ENCODE data around the gene SREBF1. TPM values are rescaled to one million over a fixed set of nuclear protein-coding genes. Genes with fewer than 3 reads are reported as not detected.
A peak's percentile ranks its signal among the peaks of the same experiment; 100 is the strongest.

Gene SREBF1
- total and polyA plus RNA-seq, 4 experiments from 2014 or later, result 5.0 to 15.5 (median 10.8) TPM

DNA sequence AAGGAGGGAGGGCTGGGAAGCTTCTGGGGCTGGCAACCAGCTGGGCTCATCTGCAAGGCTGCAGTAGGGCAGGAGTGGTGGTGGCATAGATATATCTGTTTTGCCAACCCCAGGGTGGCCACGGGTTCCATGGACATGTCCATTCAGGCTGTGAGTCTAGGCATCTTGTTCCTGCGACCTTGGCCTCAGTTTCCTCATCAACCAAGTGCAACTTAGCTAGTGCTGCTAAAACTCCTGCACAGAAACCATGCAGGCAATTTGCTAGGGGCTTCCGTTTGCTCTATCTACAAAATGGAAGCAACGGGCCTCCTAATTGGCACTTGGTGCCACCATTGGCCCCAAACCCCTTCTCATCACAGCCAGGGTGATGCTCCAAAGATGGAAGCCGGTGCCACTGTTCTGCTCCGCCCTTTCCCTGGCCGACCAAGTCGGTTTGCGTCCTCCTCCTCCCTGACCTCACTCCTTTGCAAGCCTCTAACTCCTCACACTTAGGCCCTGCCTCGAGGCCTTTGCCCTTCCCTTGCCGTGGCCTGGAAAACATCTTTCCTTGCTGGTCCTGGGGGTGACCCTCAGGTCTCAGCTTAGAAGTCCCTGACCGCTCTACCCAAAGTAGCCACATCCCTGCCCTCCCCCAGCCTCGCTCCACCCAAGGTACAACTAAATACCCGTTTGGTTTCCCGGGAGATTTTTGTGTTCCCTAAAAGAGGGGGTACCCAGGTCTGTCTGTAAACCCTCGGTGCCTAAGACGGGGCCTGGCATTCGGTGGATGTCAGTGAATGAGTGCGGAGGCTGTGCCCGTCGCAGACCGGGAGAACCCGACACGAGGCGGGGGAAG lies 1.2 kb downstream of the SREBF1 start:
- Mint-ChIP-seq H3K27ac (peak overlapping the region; percentile 95 to 99 (median 98)), H3K4me1 (peaks cover 33 to 77% (median 57%) of the 10 kb centered on the region in 4 donors), H3K9me3 (no peaks in the 10 kb centered on the region), H3K4me3 (peak overlapping the region; percentile 73 to 91 (median 89)), H3K27me3 (no peaks in the 10 kb centered on the region), H3K36me3 (peaks cover 3 to 12% of the 10 kb centered on the region in 2 donors)
- peak overlapping the region; percentile 48 to 64 for H3K4me3 ChIP-seq (ENCODE audit: low read length in 2 of 2)
- peak overlapping the region; percentile 98 for H3K27ac ChIP-seq (ENCODE audit: low read depth, low read length)
- CTCF ChIA-PET (ENCODE audit: partially characterized antibody), result interaction anchor here (0.7 to 2.1 kb wide), 8 partner anchors 8 to 25 kb away, joined by 3 to 17 read pairs (median 5); no protein-coding TSS in a partner anchor
- no peaks in the 10 kb centered on the region for H3K9me3 ChIP-seq (ENCODE audit: control insufficient read depth in 1 of 2, low read length in 2 of 2)
- no peaks in the 10 kb centered on the region for H3K27me3 ChIP-seq (ENCODE audit: insufficient read depth, low read length)
- POLR2A ChIA-PET (ENCODE audit: partially characterized antibody), result interaction anchor here (0.6 to 4.6 kb wide), 20 partner anchors 13 to 598 kb away, joined by 3 to 79 read pairs (median 4); partner anchors contain the start of genes ALKBH5, ATPAF2, DRC3 and GID4
- no peak for DNase-seq
- peaks cover 63% of the 10 kb centered on the region for H3K4me1 ChIP-seq (ENCODE audit: insufficient read depth, low read length)
- H3K36me3 ChIP-seq (ENCODE audit: insufficient read depth, low read length), result no peaks in the 10 kb centered on the region
- intact Hi-C loops (cut with micrococcal nuclease), result loop anchor here (1.0 to 5.0 kb wide), 5 partner anchors 12 to 137 kb away; partner anchors contain the start of genes DRC3 and TOM1L2

DNA sequence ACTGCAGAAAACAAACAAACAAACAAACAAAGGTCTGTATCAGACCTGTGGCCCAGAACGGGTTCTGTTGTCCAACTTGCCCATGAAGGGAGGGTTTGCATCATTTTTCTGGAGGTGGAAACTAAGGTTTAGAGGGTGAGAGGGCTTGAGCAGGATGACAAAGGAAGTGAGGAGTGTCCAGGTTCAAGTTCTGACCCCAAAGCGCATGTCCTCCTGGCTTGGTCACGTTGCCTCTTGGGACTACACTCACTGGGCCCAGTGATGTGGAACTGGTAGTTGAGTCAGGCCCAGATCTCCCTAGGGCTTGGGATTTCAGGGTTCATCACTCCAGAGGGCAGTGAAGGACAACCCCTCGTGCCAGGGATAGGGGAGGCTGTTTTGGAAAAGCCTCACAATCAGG lies 1.8 kb downstream of the SREBF1 start:
- ChIA-PET POLR2A (ENCODE audit: partially characterized antibody) (interaction anchor here (1.5 to 4.6 kb wide), 3 partner anchors 12 to 204 kb away, joined by 4 to 79 read pairs (median 6); partner anchors contain the start of genes ATPAF2 and GID4), CTCF (ENCODE audit: partially characterized antibody) (interaction anchor here (1.4 to 2.8 kb wide), 4 partner anchors 9 to 27 kb away, joined by 3 to 11 read pairs (median 6); no protein-coding TSS in a partner anchor)
- Mint-ChIP-seq H3K27ac (peak overlapping the region; percentile 95 to 99 (median 98)), H3K9me3 (no peaks in the 10 kb centered on the region), H3K36me3 (peaks cover 3 to 12% of the 10 kb centered on the region in 2 donors), H3K27me3 (no peaks in the 10 kb centered on the region), H3K4me3 (peak overlapping the region; percentile 52 to 91 (median 80)), H3K4me1 (peaks cover 33 to 77% (median 57%) of the 10 kb centered on the region in 4 donors)
- DNase-seq, result no peak
- Histone ChIP-seq H3K9me3 (ENCODE audit: control insufficient read depth in 1 of 2, low read length in 2 of 2) (no peaks in the 10 kb centered on the region), H3K4me1 (ENCODE audit: insufficient read depth, low read length) (peaks cover 63% of the 10 kb centered on the region), H3K27ac (ENCODE audit: low read depth, low read length) (peak overlapping the region; percentile 98), H3K27me3 (ENCODE audit: insufficient read depth, low read length) (no peaks in the 10 kb centered on the region), H3K36me3 (ENCODE audit: insufficient read depth, low read length) (no peaks in the 10 kb centered on the region), H3K4me3 (ENCODE audit: low read length in 2 of 2) (no peak overlapping the region)
- intact Hi-C loops (cut with micrococcal nuclease), result loop anchor here (5.0 kb wide), 1 partner anchor 122 kb away; no protein-coding TSS in a partner anchor

DNA sequence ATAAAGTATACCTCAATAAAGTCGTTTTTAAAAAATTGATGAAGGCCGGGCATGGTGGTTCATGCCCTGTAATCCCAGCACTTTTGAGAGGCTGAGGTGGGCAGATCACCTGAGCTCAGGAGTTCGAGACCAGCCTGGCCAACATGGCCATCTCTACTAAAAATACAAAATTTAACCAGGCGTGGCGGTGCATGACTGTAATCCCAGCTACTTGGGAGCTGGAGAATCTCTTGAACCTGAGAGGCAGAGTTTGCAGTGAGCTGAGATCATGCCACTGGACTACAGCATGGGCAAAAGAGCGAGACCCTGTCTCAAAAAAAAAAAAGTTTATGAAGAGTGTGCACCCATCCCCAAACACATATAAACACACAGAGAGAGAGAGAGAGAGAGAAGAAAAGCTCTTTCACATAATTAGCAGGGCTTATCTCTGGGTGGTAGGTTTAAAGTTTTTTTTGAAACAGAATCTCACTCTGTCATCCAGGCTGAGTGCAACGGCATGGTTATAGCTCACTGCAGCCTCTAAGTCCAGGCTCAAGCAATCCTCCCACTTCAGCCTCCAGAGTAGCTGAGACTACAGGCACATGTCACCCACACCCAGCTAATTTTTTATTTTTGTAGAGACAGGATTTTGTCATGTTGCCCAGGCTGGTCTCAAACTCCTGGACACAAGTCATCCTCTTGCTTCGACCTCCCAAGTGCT lies 3.0 kb downstream of the SREBF1 start:
- POLR2A ChIA-PET (ENCODE audit: partially characterized antibody), result interaction anchor here (0.6 to 1.3 kb wide), 3 partner anchors 10 to 726 kb away, joined by 3 to 4 read pairs (median 4); no protein-coding TSS in a partner anchor
- Mint-ChIP-seq H3K27me3 (no peaks in the 10 kb centered on the region), H3K27ac (peak overlapping the region; percentile 87 to 99 (median 98)), H3K4me3 (peak overlapping the region in 7 of 8 donors; percentile 36 to 91 (median 73)), H3K9me3 (no peaks in the 10 kb centered on the region), H3K36me3 (peaks cover 3 to 12% of the 10 kb centered on the region in 2 donors), H3K4me1 (peaks cover 32 to 72% (median 52%) of the 10 kb centered on the region in 4 donors)
- Histone ChIP-seq H3K36me3 (ENCODE audit: insufficient read depth, low read length) (no peaks in the 10 kb centered on the region), H3K4me1 (ENCODE audit: insufficient read depth, low read length) (peaks cover 52% of the 10 kb centered on the region), H3K27me3 (ENCODE audit: insufficient read depth, low read length) (no peaks in the 10 kb centered on the region), H3K27ac (ENCODE audit: low read depth, low read length) (no peak overlapping the region), H3K9me3 (ENCODE audit: control insufficient read depth in 1 of 2, low read length in 2 of 2) (no peaks in the 10 kb centered on the region), H3K4me3 (ENCODE audit: low read length in 2 of 2) (no peak overlapping the region)
- DNase-seq, result no peak
- intact Hi-C loops (cut with micrococcal nuclease), result no loop called here
- CTCF ChIA-PET (ENCODE audit: partially characterized antibody), result interaction anchor here (1.4 to 2.8 kb wide), 2 partner anchors 21 to 28 kb away, joined by 3 to 11 read pairs; no protein-coding TSS in a partner anchor

DNA sequence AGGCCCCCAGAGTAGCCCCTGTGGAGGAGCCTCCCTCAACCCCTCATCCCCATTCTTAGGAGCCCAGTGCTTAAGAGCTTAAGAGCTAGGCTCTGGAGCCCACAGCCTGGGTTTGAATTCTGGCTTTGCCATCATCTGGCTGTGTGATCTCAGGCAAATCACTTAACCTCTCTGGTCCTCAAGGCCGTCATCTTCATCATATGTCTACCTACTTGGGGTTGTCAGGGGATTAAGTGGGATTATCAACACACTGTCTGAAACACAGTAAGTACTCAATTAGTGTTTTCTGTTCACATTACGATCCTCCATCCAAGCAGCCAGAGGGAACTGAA lies 4.8 kb downstream of the SREBF1 start:
- H3K4me1 Mint-ChIP-seq, result peaks cover 26 to 71% (median 48%) of the 10 kb centered on the region in 4 donors
- CTCF ChIA-PET (ENCODE audit: partially characterized antibody), result interaction anchor here (1.4 to 2.8 kb wide), 2 partner anchors 17 to 28 kb away, joined by 3 to 9 read pairs; no protein-coding TSS in a partner anchor
- no peaks in the 10 kb centered on the region for H3K9me3 Mint-ChIP-seq
- Histone ChIP-seq H3K36me3 (ENCODE audit: insufficient read depth, low read length) (no peaks in the 10 kb centered on the region), H3K9me3 (ENCODE audit: control insufficient read depth in 1 of 2, low read length in 2 of 2) (no peaks in the 10 kb centered on the region), H3K27ac (ENCODE audit: low read depth, low read length) (no peak overlapping the region), H3K4me3 (ENCODE audit: low read length in 2 of 2) (no peak overlapping the region), H3K4me1 (ENCODE audit: insufficient read depth, low read length) (peaks cover 44% of the 10 kb centered on the region), H3K27me3 (ENCODE audit: insufficient read depth, low read length) (no peaks in the 10 kb centered on the region)
- no peak overlapping the region for H3K4me3 Mint-ChIP-seq
- H3K36me3 Mint-ChIP-seq, result peaks cover 3 to 11% of the 10 kb centered on the region in 2 donors
- no peak for DNase-seq
- intact Hi-C loops (cut with micrococcal nuclease), result no loop called here
- POLR2A ChIA-PET (ENCODE audit: partially characterized antibody), result interaction anchor here (1.3 kb wide), 1 partner anchor 8 kb away, joined by 3 read pairs; no protein-coding TSS in a partner anchor
- H3K27ac Mint-ChIP-seq, result peak overlapping the region in 4 of 7 donors; percentile 15 to 68 (median 46)
- H3K27me3 Mint-ChIP-seq, result no peaks in the 10 kb centered on the region

DNA sequence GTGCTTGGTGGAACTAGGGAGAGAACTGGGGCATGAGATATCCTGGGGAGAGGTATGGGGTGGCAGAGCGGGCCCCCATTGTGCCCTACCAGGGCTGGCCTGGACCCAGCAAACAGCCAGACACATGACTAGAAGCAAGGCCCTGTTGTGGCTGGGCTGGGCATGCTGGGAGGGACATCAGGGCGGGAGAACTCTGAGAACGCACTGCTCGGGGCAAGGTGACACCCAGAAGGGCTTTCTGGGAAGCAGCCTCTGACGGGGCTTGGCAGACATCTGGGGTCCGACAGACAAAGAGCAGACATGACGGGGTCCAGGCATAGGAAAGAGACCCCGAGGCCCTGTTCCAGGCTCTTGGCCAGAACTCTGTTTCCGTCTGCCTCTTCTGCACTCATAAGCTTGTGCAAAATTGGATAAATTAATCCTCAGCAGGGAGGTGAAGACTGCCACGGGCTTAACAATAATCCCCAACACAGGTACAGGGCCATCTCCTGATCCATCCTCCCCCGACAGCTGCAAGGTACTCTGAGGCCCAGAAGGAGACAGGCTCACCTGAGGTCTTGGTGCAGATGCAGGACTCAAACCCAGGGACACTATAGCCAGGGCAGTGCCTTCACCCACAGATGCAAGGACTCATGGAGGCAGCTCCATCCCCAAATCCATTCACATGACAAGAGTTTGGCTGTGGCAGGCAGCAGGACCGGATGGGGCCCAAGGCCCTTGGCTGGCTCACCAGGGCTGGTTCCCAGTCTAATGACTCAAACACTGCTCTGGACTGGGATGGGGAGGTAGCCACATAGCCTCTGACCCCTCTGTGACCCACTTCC lies 5.4 kb downstream of the SREBF1 start:
- peaks cover 0 to 1% (median 0%) of the 10 kb centered on the region in 8 donors for H3K9me3 Mint-ChIP-seq
- H3K27me3 ChIP-seq (ENCODE audit: insufficient read depth, low read length), result no peaks in the 10 kb centered on the region
- peak overlapping the region in 2 of 7 donors; percentile 67 to 84 for H3K27ac Mint-ChIP-seq
- peaks cover 32 to 75% (median 52%) of the 10 kb centered on the region in 4 donors for H3K4me1 Mint-ChIP-seq
- no peaks in the 10 kb centered on the region for H3K36me3 ChIP-seq (ENCODE audit: insufficient read depth, low read length)
- H3K4me1 ChIP-seq (ENCODE audit: insufficient read depth, low read length), result peaks cover 48% of the 10 kb centered on the region
- no peaks in the 10 kb centered on the region for H3K27me3 Mint-ChIP-seq
- intact Hi-C loops (cut with micrococcal nuclease), result no loop called here
- H3K4me3 Mint-ChIP-seq, result no peak overlapping the region
- peaks cover 3 to 10% of the 10 kb centered on the region in 2 donors for H3K36me3 Mint-ChIP-seq
- DNase-seq, result no peak
- POLR2A ChIA-PET (ENCODE audit: partially characterized antibody), result interaction anchor here (1.3 kb wide), 1 partner anchor 9 kb away, joined by 3 read pairs; no protein-coding TSS in a partner anchor
- H3K27ac ChIP-seq (ENCODE audit: low read depth, low read length), result no peak overlapping the region
- no peaks in the 10 kb centered on the region for H3K9me3 ChIP-seq (ENCODE audit: control insufficient read depth in 1 of 2, low read length in 2 of 2)
- H3K4me3 ChIP-seq (ENCODE audit: low read length in 2 of 2), result no peak overlapping the region
- CTCF ChIA-PET (ENCODE audit: partially characterized antibody), result interaction anchor here (1.4 to 2.8 kb wide), 2 partner anchors 16 to 28 kb away, joined by 3 to 9 read pairs; no protein-coding TSS in a partner anchor

DNA sequence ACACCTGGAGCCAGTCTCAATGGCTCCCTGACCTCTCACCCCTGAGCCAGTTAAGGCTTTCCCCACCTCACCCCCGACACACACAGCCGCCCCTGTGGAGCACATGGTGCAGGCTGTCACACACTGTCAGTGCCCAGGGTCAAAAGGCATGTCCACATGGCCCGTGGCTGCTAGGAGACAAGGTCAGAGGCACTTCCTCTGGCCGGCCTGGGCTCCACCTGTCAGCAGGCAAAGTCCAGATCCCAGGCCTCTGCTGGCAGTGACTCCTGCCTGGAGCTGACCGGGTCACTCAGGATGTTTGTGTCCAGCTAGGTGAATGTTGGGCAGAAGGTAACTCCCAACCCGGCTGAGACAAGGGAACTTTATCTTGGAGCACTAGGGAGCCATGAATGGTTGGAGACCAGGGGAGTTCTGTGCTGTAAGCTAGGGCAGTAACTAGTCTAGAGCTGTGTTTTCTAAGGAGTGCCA lies 6.0 kb downstream of the SREBF1 start:
- ChIA-PET POLR2A (ENCODE audit: partially characterized antibody) (no interaction called here), CTCF (ENCODE audit: partially characterized antibody) (interaction anchor here (1.9 to 2.8 kb wide), 2 partner anchors 18 to 29 kb away, joined by 7 to 9 read pairs; no protein-coding TSS in a partner anchor)
- Mint-ChIP-seq H3K27ac (peak overlapping the region in 2 of 7 donors; percentile 67 to 84), H3K4me3 (no peak overlapping the region), H3K27me3 (no peaks in the 10 kb centered on the region), H3K9me3 (peaks cover 0 to 1% (median 0%) of the 10 kb centered on the region in 8 donors), H3K36me3 (peaks cover 3 to 8% of the 10 kb centered on the region in 2 donors), H3K4me1 (peaks cover 35 to 77% (median 54%) of the 10 kb centered on the region in 4 donors)
- Histone ChIP-seq H3K4me3 (ENCODE audit: low read length in 2 of 2) (no peak overlapping the region), H3K4me1 (ENCODE audit: insufficient read depth, low read length) (peaks cover 51% of the 10 kb centered on the region), H3K36me3 (ENCODE audit: insufficient read depth, low read length) (no peaks in the 10 kb centered on the region), H3K27ac (ENCODE audit: low read depth, low read length) (no peak overlapping the region), H3K27me3 (ENCODE audit: insufficient read depth, low read length) (no peaks in the 10 kb centered on the region), H3K9me3 (ENCODE audit: control insufficient read depth in 1 of 2, low read length in 2 of 2) (no peaks in the 10 kb centered on the region)
- no peak for DNase-seq
- intact Hi-C loops (cut with micrococcal nuclease), result no loop called here
